SKM-1 treated with dmso at 0.1 percent for 144 hours (cell line): ENCODE measurements around the gene MED10.

Source experiments
- DNase-seq: peaks from one replicate; lab custom pipeline; 2025; ENCODE audit not compliant: unreplicated experiment; lab: John Stamatoyannopoulos, UW

Gene MED10

GRCh38 chr5:6399980-6400910 lies 21.9 kb upstream of the MED10 start:
- DNase-seq: no peak

- no peak for DNase-seq
These were observed 20.4 kb upstream of the MED10 start for GRCh38 chr5:6398570-6399230.

- no peak for DNase-seq
These were observed 19.4 kb upstream of the MED10 start for GRCh38 chr5:6397536-6398269.

- DNase-seq: no peak
These were observed 18.6 kb upstream of the MED10 start for GRCh38 chr5:6396836-6397535.

- no peak for DNase-seq
These were observed 17.7 kb upstream of the MED10 start for GRCh38 chr5:6396043-6396442.

GRCh38 chr5:6395621-6396020 lies 17.3 kb upstream of the MED10 start:
- no peak for DNase-seq

GRCh38 chr5:6395102-6395445 lies 16.7 kb upstream of the MED10 start:
- no peak for DNase-seq

- DNase-seq: no peak
These were observed 16.2 kb upstream of the MED10 start for GRCh38 chr5:6394429-6395101.

- no peak for DNase-seq
These were observed 15.3 kb upstream of the MED10 start for GRCh38 chr5:6393596-6394194.

GRCh38 chr5:6392561-6392960 lies 14.2 kb upstream of the MED10 start:
- DNase-seq: no peak

GRCh38 chr5:6391151-6391550 lies 12.8 kb upstream of the MED10 start:
- no peak for DNase-seq

- DNase-seq: no peak
These were observed 11.7 kb upstream of the MED10 start for GRCh38 chr5:6389946-6390530.

GRCh38 chr5:6389397-6389796 lies 11.1 kb upstream of the MED10 start:
- no peak for DNase-seq

GRCh38 chr5:6387970-6388369 lies 9.6 kb upstream of the MED10 start:
- no peak for DNase-seq

GRCh38 chr5:6386271-6386670 lies 7.9 kb upstream of the MED10 start:
- DNase-seq: no peak

- no peak for DNase-seq
These were observed 6.5 kb upstream of the MED10 start for GRCh38 chr5:6384856-6385255.

GRCh38 chr5:6383376-6383775 lies 5.0 kb upstream of the MED10 start:
- no peak for DNase-seq

GRCh38 chr5:6379246-6379645 lies 899 bp upstream of the MED10 start:
- DNase-seq: no peak

- DNase-seq: no peak
These were observed 388 bp upstream of the MED10 start for GRCh38 chr5:6378766-6379103.

- DNase-seq: no peak
These were observed 804 bp downstream of the MED10 start for GRCh38 chr5:6377582-6377904.
